GM19043 (cell line): Measurements from ENCODE around the gene WFDC6.

Experiments
- ATAC-seq: cut with Tn5 transposase; IDR thresholded peaks from one replicate; pipeline ENCODE4 v1.9.1; 2021; ENCODE audit warnings: low read depth; ENCODE audit not compliant: unreplicated experiment

The WFDC6 gene

GRCh38 chr20:45518282-45518681, 21.0 kb downstream of the WFDC6 start:
- no peak for ATAC-seq

GRCh38 chr20:45515147-45515913, 24.0 kb downstream of the WFDC6 start, which contains the start of gene SPINT3:
Gene SPINT3, minus strand, starts transcription at chr20:45515622. Its CDS starts 14 bp downstream, at chr20:45515608.
- no peak for ATAC-seq

- ATAC-seq = no peak
Observed at GRCh38 chr20:45510242-45510862, 28.9 kb downstream of the WFDC6 start.

GRCh38 chr20:45509091-45509490, 30.2 kb downstream of the WFDC6 start:
- no peak for ATAC-seq

GRCh38 chr20:45508068-45508886, 31.0 kb downstream of the WFDC6 start:
- ATAC-seq = no peak

GRCh38 chr20:45507011-45507820, 32.1 kb downstream of the WFDC6 start:
- no peak for ATAC-seq

- no peak for ATAC-seq
Observed at GRCh38 chr20:45506398-45506797, 32.9 kb downstream of the WFDC6 start.

- no peak for ATAC-seq
Observed at GRCh38 chr20:45503403-45503802, 35.9 kb downstream of the WFDC6 start.

GRCh38 chr20:45502561-45502960, 36.7 kb downstream of the WFDC6 start:
- no peak for ATAC-seq

- ATAC-seq = no peak
Observed at GRCh38 chr20:45501600-45501999, 37.7 kb downstream of the WFDC6 start.

GRCh38 chr20:45500022-45500421, 39.3 kb downstream of the WFDC6 start:
- ATAC-seq = no peak

GRCh38 chr20:45497971-45498494, 41.2 kb downstream of the WFDC6 start:
- ATAC-seq = no peak

- no peak for ATAC-seq
Observed at GRCh38 chr20:45496166-45496565, 43.1 kb downstream of the WFDC6 start.

GRCh38 chr20:45495501-45495941, 43.8 kb downstream of the WFDC6 start:
- no peak for ATAC-seq

- ATAC-seq = no peak
Observed at GRCh38 chr20:45489083-45489531, 50.2 kb downstream of the WFDC6 start.

GRCh38 chr20:45487231-45487635, 52.0 kb downstream of the WFDC6 start:
- no peak for ATAC-seq

GRCh38 chr20:45485388-45485787, 53.9 kb downstream of the WFDC6 start:
- ATAC-seq = no peak

GRCh38 chr20:45484676-45485075, 54.6 kb downstream of the WFDC6 start:
- no peak for ATAC-seq
